Endothelial cell of umbilical vein (primary cell): ENCODE results near the gene CDK5. TPM values are rescaled to one million over a fixed set of nuclear protein-coding genes. Genes with fewer than 3 reads are reported as not detected.

Source experiments
- BruUV-seq: library from RNA; stranded (reverse); fragments of 400-500 nt; replicated peaks from 2 replicates; lab custom pipeline; 2021; lab: Mats Ljungman, UMichigan
- CTCF ChIA-PET: fragments of 300-600, 350-600 bp; sonication (Branson Sonifier 250); formaldehyde crosslinking; loops from one replicate; lab custom pipeline; 2021; ENCODE audit warnings: antibody characterized with exemption, inconsistent platforms; lab: Charles Lee
- POLR2A ChIA-PET: fragments of 300-600, 350-600 bp; sonication (Branson Sonifier 250); formaldehyde crosslinking; loops from one replicate; lab custom pipeline; 2021; ENCODE audit warnings: antibody characterized with exemption, inconsistent platforms; lab: Charles Lee
- DNase-seq: peaks from one replicate; pipeline ENCODE4 v3.0.0-alpha.2; 2011; ENCODE audit warnings: low read depth, low spot score
- FAIRE-seq: peaks from 2 replicates; lab custom pipeline; 2011; peaks lifted over from hg19 to GRCh38; lab: Jason Lieb, UNC
- H2AFZ ChIP-seq: 2 replicates; pipeline ENCODE4 v1.6.0; 2012; ENCODE audit warnings: low read depth, low read length, control low read depth, inconsistent platforms
- H3K27ac ChIP-seq: 2 replicates; pipeline ENCODE4 v1.5.1; 2011; ENCODE audit warnings: low read depth, mild to moderate bottlenecking, control low read depth, low read length, moderate library complexity; ENCODE audit not compliant: insufficient read depth
- H3K27me3 ChIP-seq, 2 experiments: 2 replicates each; pipeline versions ENCODE4 v1.6.0 to v1.6.1; 2011; ENCODE audit warnings: low read length in 2 of 2, mixed read lengths in 1 of 2; ENCODE audit not compliant: control insufficient read depth in 2 of 2, insufficient read depth in 2 of 2
- H3K36me3 ChIP-seq, 2 experiments: 2 replicates in 1 of 2; 3 replicates in 1 of 2; pipeline ENCODE4 v1.5.1; 2011; ENCODE audit warnings: low read length in 2 of 2, mild to moderate bottlenecking in 1 of 2, moderate library complexity in 1 of 2; ENCODE audit not compliant: control insufficient read depth in 2 of 2, insufficient read depth in 2 of 2; ENCODE audit errors: extremely low read depth in 1 of 2
- H3K4me1 ChIP-seq: 3 replicates; pipeline ENCODE4 v1.5.1; 2011; ENCODE audit warnings: mild to moderate bottlenecking, low read length; ENCODE audit not compliant: control insufficient read depth, insufficient read depth; ENCODE audit errors: extremely low read depth
- H3K4me2 ChIP-seq: 2 replicates; pipeline ENCODE4 v1.6.1; 2011; ENCODE audit warnings: low read length, control low read depth, mixed read lengths; ENCODE audit not compliant: insufficient read depth
- H3K4me3 ChIP-seq, 3 experiments: fragments of 200-600 bp in 1 of 3; sonication (generic), shearing (Covaris generic) in 1 of 3; replicated peaks in 1 of 3; 2 replicates each; pipeline ENCODE4 v1.5.1; 2011 to 2016; ENCODE audit warnings: control low read depth in 3 of 3, low read length in 3 of 3, mild to moderate bottlenecking in 2 of 3, inconsistent platforms in 1 of 3, low read depth in 1 of 3, moderate library complexity in 1 of 3; ENCODE audit not compliant: insufficient read depth in 1 of 3
- H3K79me2 ChIP-seq: 2 replicates; pipeline ENCODE4 v1.6.0; 2012; ENCODE audit warnings: low read length, inconsistent platforms; ENCODE audit not compliant: control insufficient read depth, insufficient read depth
- H3K9ac ChIP-seq: replicated peaks from 2 replicates; pipeline ENCODE3; 2011; ENCODE audit warnings: low read length, control low read depth; ENCODE audit not compliant: insufficient read depth; ENCODE audit errors: extremely low read depth
- H3K9me1 ChIP-seq: replicated peaks from 3 replicates; pipeline ENCODE4 v1.6.0; 2011; ENCODE audit warnings: mild to moderate bottlenecking, low read length; ENCODE audit not compliant: control insufficient read depth, insufficient read depth; ENCODE audit errors: extremely low read depth
- H3K9me3 ChIP-seq: replicated peaks from 2 replicates; pipeline ENCODE4 v1.5.1; 2012; ENCODE audit warnings: low read length, inconsistent platforms; ENCODE audit not compliant: control insufficient read depth, insufficient read depth
- H4K20me1 ChIP-seq: replicated peaks from 2 replicates; pipeline ENCODE3; 2011; ENCODE audit warnings: mild to moderate bottlenecking, low read length; ENCODE audit not compliant: control insufficient read depth, insufficient read depth; ENCODE audit errors: extremely low read depth
- CTCF ChIP-seq, 2 donors: IDR thresholded peaks; 1 replicate in 1 of 2; 2 replicates in 1 of 2; pipeline ENCODE4 v1.5.1; 2011; ENCODE audit warnings: low read length in 2 of 2, mild to moderate bottlenecking in 2 of 2, moderate library complexity in 2 of 2, control low read depth in 1 of 2, inconsistent platforms in 1 of 2, low read depth in 1 of 2; ENCODE audit not compliant: insufficient read depth in 1 of 2; ENCODE audit errors: extremely low read depth in 1 of 2
- EZH2 ChIP-seq: IDR thresholded peaks from 2 replicates; pipeline ENCODE4 v1.6.1; 2012; ENCODE audit warnings: borderline replicate concordance, low read depth, mild to moderate bottlenecking, moderate library complexity, low read length, inconsistent platforms; ENCODE audit not compliant: severe bottlenecking
- FOS ChIP-seq: IDR thresholded peaks from 2 replicates; pipeline ENCODE4 v1.6.1; 2011; ENCODE audit warnings: mild to moderate bottlenecking, low read length, moderate library complexity, borderline replicate concordance; ENCODE audit not compliant: insufficient read depth
- JUN ChIP-seq: IDR thresholded peaks from 2 replicates; pipeline ENCODE4 v1.6.1; 2011; ENCODE audit warnings: borderline replicate concordance, low read depth; ENCODE audit not compliant: insufficient read length, insufficient read depth
- MYC ChIP-seq: IDR thresholded peaks from one replicate; pipeline ENCODE4 v1.6.1; 2011; ENCODE audit warnings: mild to moderate bottlenecking, low read depth, low read length
- POLR2AphosphoS5 ChIP-seq: IDR thresholded peaks from 2 replicates; pipeline ENCODE4 v1.6.1; 2012; ENCODE audit warnings: low read depth, mild to moderate bottlenecking, control low read depth, low read length, moderate library complexity; ENCODE audit not compliant: insufficient read depth
- dilution Hi-C: fragments of 300-500 bp; cut with MboI; formaldehyde crosslinking; loops from one replicate; pipeline ENCODE4 v1.15.0; 2019; ENCODE audit warnings: low sequenced_read_pairs; ENCODE audit not compliant: extremely low pct_ligation_motif_present
- intact Hi-C: fragments of 100-400 bp; cut with micrococcal nuclease; formaldehyde crosslinking; loops from one replicate; pipeline ENCODE4 v1.10.0; 2022
- polyA plus RNA-seq, 4 experiments: library from polyadenylated mRNA; depleted of rRNA in 3 of 4; stranded (reverse) in 3 of 4; unstranded in 1 of 4; fragments of >200 nt; gene quantifications; 2 replicates each; pipeline versions ENCODE4 v1.2.1 to v1.2.3, GENCODE V29; 2011 to 2012; ENCODE audit warnings: missing spikeins in 1 of 4
- total RNA-seq: library from RNA; stranded (reverse); gene quantifications from 2 replicates; pipeline ENCODE4 v1.2.3, GENCODE V29; 2021
- TF ChIP-seq, protein P1 (sequence below): IDR thresholded peaks from 2 replicates; pipeline ENCODE4 v1.6.1; 2011; ENCODE audit not compliant: insufficient read depth, insufficient read length

The CDK5 gene
- total and polyA plus RNA-seq, 2 donors (not counting 3 experiments of a cell fraction or from before 2014, with no cell fraction given) = 16.5 to 38.3 TPM

DNA sequence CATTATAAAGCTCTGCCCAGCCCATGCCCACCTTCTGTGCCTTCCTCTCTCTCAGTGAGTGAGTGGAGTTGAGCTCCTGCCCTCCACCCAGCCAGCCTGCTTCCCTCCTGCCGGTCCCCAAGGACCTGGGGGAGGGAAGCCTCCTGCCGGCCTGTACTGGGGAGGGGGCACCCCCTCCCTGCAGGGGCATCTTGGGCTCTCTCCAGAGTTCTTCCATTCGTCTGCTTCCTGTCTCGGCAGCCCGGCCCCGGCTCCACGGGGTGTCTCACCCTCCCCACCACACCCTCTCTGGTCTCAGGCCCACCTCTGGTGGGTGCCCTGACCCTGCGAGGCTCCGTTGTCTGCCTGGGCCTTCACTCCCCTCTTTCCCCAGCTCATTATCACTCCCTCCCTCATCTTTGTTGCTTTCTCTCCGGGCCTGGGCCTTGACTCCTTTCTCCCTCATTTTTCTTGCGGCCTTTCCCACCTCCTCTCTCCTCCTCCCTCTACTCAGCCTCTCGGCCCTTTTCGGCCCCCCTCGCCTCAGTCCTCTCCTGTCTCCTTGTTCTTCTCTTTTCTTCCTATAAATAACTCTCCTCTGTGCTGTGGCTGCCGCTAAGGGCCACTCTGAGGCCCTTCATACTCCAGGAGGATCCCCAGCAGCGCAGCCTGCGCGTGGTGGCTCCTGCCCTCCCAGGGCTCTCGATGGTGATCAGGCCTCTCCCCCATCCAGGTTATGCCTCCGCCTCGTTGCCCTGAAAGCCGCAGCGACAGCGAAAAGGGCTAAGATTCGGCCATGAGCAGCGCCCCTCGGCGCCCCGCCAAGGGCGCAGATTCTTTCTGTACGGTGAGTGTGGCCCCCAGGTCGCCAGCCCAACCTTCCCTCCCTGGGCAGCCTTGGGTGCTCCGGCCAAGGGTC lies 3.8 kb upstream of the CDK5 start:
- no peaks in the 10 kb centered on the region for H3K9me1 ChIP-seq
- H3K27ac ChIP-seq = no peak overlapping the region
- no peaks in the 10 kb centered on the region for H3K27me3 ChIP-seq
- FAIRE-seq (no peak), DNase-seq (no peak)
- H3K4me1 ChIP-seq = peaks cover 29% of the 10 kb centered on the region
- ChIA-PET POLR2A (interaction anchor here (0.7 kb wide), 1 partner anchor 10 kb away, joined by 7 read pairs; no protein-coding TSS in a partner anchor), CTCF (interaction anchor here (0.9 to 1.6 kb wide), 6 partner anchors 10 to 51 kb away, joined by 3 to 8 read pairs (median 4); partner anchors contain the start of gene FASTK)
- peak overlapping the region in 1 of 3 experiments; percentile 66 for H3K4me3 ChIP-seq
- peaks cover 3 to 25% of the 10 kb centered on the region in 2 experiments for H3K36me3 ChIP-seq
- intact Hi-C loops (loop anchor here (1.0 kb wide), 1 partner anchor 50 kb away; no protein-coding TSS in a partner anchor), dilution Hi-C loops (no loop called here)
- H3K4me2 ChIP-seq = peak overlapping the region; percentile 20
- BruUV-seq = no TSS peak
- peaks cover 34% of the 10 kb centered on the region for H3K79me2 ChIP-seq
- H2AFZ ChIP-seq = no peak overlapping the region
- no peaks in the 10 kb centered on the region for H4K20me1 ChIP-seq
- TF ChIP-seq, protein P1, sequence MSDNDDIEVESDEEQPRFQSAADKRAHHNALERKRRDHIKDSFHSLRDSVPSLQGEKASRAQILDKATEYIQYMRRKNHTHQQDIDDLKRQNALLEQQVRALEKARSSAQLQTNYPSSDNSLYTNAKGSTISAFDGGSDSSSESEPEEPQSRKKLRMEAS = no peak
- no peak for TF ChIP-seq EZH2
- TF ChIP-seq MYC = no peak
- TF ChIP-seq CTCF (IDR thresholded peaks at IDR 0.05; ENCODE audit: extremely low read depth in 1 of 2, insufficient read depth in 1 of 2, low read depth in 1 of 2, low read length in 2 of 2) = no peak
- TF ChIP-seq JUN = no peak
- no peak for TF ChIP-seq FOS
- TF ChIP-seq POLR2AphosphoS5 = no peak
- H3K9me3 ChIP-seq = no peaks in the 10 kb centered on the region
- H3K9ac ChIP-seq = no peak overlapping the region
